ENCODE measurements around the gene TLL2. TPM values are rescaled to one million over a fixed set of nuclear protein-coding genes. Genes with fewer than 3 reads are reported as not detected.

The TLL2 gene
- total and polyA plus RNA-seq, 2 of the 4 experiments (the other 2 are of a cell fraction), result under 0.01 to 0.05 TPM

GRCh38 chr10:96415150-96415890, 98.4 kb downstream of the TLL2 start:
- no peak overlapping the region for H4K8ac ChIP-seq (ENCODE audit: low read depth in 2 of 2, low read length in 2 of 2)
- intact Hi-C loops (cut with micrococcal nuclease) (no loop called here), in situ Hi-C loops (cut with MboI; ENCODE audit: low sequenced_read_pairs) (no loop called here), dilution Hi-C loops (cut with HindIII; ENCODE audit: low sequenced_read_pairs, unreplicated experiment) (no loop called here)
- no peak overlapping the region for H2BK20ac ChIP-seq (ENCODE audit: low read depth, low read length)
- H3K9ac ChIP-seq (ENCODE audit: low read depth, low read length), result no peak overlapping the region
- no peak overlapping the region for H2BK15ac ChIP-seq (ENCODE audit: low read depth, low read length)
- H3K4ac ChIP-seq (ENCODE audit: low read depth, low read length), result no peak overlapping the region
- WGBS, 2 experiments (ENCODE audit: extremely low coverage in 2 of 2, insufficient read length in 1 of 2), result 60% methylated on average over 1 of the region's 1 CpG; no CpG with 5 or more reads in 1 of the 2 experiments
- no peak overlapping the region for H3K4me3 ChIP-seq (ENCODE audit: insufficient read depth, low read depth, low read length)
- no peak for ATAC-seq (ENCODE audit: low read depth)
- H2BK5ac ChIP-seq (ENCODE audit: low read depth, low read length, poor library complexity, severe bottlenecking), result no peak overlapping the region
- no peak overlapping the region for H2AK5ac ChIP-seq (ENCODE audit: low read depth, low read length)
- no peaks in the 10 kb centered on the region for H3K79me1 ChIP-seq (ENCODE audit: low read depth in 1 of 2, low read length in 2 of 2)
- no peak overlapping the region for H3K4me2 ChIP-seq (ENCODE audit: low read depth, low read length)
- ChIA-PET POLR2A (ENCODE audit: unreplicated experiment) (no interaction called here), CTCF (no interaction called here)
- no peak overlapping the region for H3K27ac ChIP-seq (ENCODE audit: insufficient read depth, low read length)
- no peaks in the 10 kb centered on the region for H3K9me3 ChIP-seq (ENCODE audit: control insufficient read depth, insufficient read depth, low read length)
- peaks cover 2% of the 10 kb centered on the region for H3K27me3 ChIP-seq (ENCODE audit: control insufficient read depth, insufficient read depth, low read length)
- no peak overlapping the region for H3K56ac ChIP-seq (ENCODE audit: extremely low read depth, insufficient read depth, low read length)
- H3K18ac ChIP-seq (ENCODE audit: low read depth, low read length), result no peak overlapping the region
- H2AFZ ChIP-seq (replicated peaks; ENCODE audit: low read length, poor library complexity), result no peak overlapping the region
- no TSS peak for BruUV-seq (replicated peaks)
- H3K4me1 ChIP-seq (ENCODE audit: control insufficient read depth, insufficient read depth, low read length), result no peaks in the 10 kb centered on the region
- H3K9me1 ChIP-seq (ENCODE audit: insufficient read depth, low read length), result no peaks in the 10 kb centered on the region
- H4K5ac ChIP-seq (ENCODE audit: low read depth, low read length), result no peak overlapping the region
- no peak overlapping the region for H3K14ac ChIP-seq (replicated peaks; ENCODE audit: low read depth, low read length)
- TF ChIP-seq USF2 (IDR thresholded peaks at IDR 0.05; ENCODE audit: low read depth, low read length) (no peak), BHLHE40 (IDR thresholded peaks at IDR 0.05; ENCODE audit: low read depth, low read length) (no peak), RCOR1 (IDR thresholded peaks at IDR 0.05; ENCODE audit: insufficient replicate concordance, low read length) (no peak), RFX5 (IDR thresholded peaks at IDR 0.05; ENCODE audit: low read depth, low read length) (no peak), ELK1 (IDR thresholded peaks at IDR 0.05; ENCODE audit: borderline replicate concordance, low read depth, low read length) (no peak), SMC3 (IDR thresholded peaks at IDR 0.05; ENCODE audit: low read depth, low read length) (no peak), MAZ (IDR thresholded peaks at IDR 0.05; ENCODE audit: borderline replicate concordance, low read depth, low read length) (no peak), CHD1 (IDR thresholded peaks at IDR 0.05; ENCODE audit: low read depth, low read length) (no peak), MAFK (IDR thresholded peaks at IDR 0.05; ENCODE audit: low read depth, low read length) (no peak), CEBPB (IDR thresholded peaks at IDR 0.05; ENCODE audit: low read depth, low read length) (no peak), NFE2L2 (IDR thresholded peaks at IDR 0.05; ENCODE audit: low read depth, low read length) (no peak), MXI1 (IDR thresholded peaks at IDR 0.05; ENCODE audit: borderline replicate concordance, low read depth, low read length) (no peak), RAD21 (IDR thresholded peaks at IDR 0.05; ENCODE audit: low read length) (no peak)
- H2BK120ac ChIP-seq (ENCODE audit: low read depth, low read length), result no peak overlapping the region
- no peaks in the 10 kb centered on the region for H4K20me1 ChIP-seq (ENCODE audit: insufficient read depth, low read length)
- H4K91ac ChIP-seq (ENCODE audit: insufficient read depth, low read depth, low read length), result no peak overlapping the region
- no peak overlapping the region for H2AK9ac ChIP-seq (replicated peaks; ENCODE audit: low read depth, low read length, poor library complexity)
- H3K23ac ChIP-seq (ENCODE audit: low read depth, low read length), result no peak overlapping the region
- DNase-seq, result no peak
- H3K36me3 ChIP-seq (ENCODE audit: control insufficient read depth, insufficient read depth, low read length), result no peaks in the 10 kb centered on the region
